Epithelial cell of esophagus (primary cell): ENCODE data around the gene ATP6V0B.

Source experiments
- DNase-seq: peaks from one replicate; pipeline ENCODE4 v3.0.0; 2010; ENCODE audit warnings: low read depth
- H3K4me3 ChIP-seq: 2 replicates; pipeline ENCODE4 v1.5.1; 2011; ENCODE audit warnings: mild to moderate bottlenecking, low read length, control low read depth
- TF ChIP-seq, protein P1 (sequence below): IDR thresholded peaks from 2 replicates; pipeline ENCODE4 v1.5.1; 2011; ENCODE audit warnings: low read depth, mild to moderate bottlenecking, low read length, control low read depth, inconsistent platforms; ENCODE audit not compliant: insufficient read depth; ENCODE audit errors: missing control alignments

Gene ATP6V0B

DNA sequence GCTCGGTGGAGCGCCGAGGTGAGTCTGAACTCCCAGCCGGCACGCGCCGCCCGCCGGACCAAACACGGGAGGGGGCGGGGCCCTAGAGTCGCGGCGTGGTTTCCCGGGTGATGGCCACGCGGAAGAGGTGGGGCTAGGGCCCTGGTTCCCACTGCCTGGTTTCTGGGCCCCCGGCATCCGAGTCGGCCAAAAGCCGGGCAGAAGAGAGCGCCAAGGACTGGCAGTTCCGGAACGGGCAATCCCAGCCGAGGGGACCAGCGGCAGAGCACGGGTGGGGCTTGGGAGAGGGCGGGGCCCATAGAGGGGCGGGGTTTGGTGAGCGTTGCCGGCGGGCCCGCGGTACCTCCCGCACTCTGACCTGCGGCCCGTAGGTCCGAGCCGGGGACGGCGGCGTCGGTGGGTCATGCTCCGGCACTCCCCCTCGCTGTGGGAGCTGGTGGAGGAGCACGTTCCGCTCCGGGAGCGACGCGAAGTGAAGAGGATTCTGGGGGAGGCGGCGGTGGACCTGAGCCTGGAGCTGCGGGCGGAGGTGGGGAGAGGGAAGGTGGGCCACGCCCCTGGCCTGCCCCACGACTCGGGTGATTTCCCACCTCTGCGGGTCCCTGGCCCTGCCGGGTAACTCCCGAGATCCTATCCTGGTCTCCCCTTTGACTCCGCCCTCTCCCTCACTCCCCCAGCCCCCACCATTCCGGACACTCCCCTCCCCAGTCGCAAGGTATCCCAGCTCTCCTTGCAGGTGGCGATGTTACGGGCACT, 16.9 kb downstream of the ATP6V0B start, which contains the start of gene CCDC24:
TSS of gene CCDC24 (plus strand) at position 124 of the 756 bp plus-strand sequence. CDS start at position 404, 280 bp downstream.
- peak; percentile 81 for DNase-seq
- peak within 1 kb of the TSS; percentile 62 for H3K4me3 ChIP-seq
- TF ChIP-seq, protein P1, sequence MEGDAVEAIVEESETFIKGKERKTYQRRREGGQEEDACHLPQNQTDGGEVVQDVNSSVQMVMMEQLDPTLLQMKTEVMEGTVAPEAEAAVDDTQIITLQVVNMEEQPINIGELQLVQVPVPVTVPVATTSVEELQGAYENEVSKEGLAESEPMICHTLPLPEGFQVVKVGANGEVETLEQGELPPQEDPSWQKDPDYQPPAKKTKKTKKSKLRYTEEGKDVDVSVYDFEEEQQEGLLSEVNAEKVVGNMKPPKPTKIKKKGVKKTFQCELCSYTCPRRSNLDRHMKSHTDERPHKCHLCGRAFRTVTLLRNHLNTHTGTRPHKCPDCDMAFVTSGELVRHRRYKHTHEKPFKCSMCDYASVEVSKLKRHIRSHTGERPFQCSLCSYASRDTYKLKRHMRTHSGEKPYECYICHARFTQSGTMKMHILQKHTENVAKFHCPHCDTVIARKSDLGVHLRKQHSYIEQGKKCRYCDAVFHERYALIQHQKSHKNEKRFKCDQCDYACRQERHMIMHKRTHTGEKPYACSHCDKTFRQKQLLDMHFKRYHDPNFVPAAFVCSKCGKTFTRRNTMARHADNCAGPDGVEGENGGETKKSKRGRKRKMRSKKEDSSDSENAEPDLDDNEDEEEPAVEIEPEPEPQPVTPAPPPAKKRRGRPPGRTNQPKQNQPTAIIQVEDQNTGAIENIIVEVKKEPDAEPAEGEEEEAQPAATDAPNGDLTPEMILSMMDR = no peak

DNA sequence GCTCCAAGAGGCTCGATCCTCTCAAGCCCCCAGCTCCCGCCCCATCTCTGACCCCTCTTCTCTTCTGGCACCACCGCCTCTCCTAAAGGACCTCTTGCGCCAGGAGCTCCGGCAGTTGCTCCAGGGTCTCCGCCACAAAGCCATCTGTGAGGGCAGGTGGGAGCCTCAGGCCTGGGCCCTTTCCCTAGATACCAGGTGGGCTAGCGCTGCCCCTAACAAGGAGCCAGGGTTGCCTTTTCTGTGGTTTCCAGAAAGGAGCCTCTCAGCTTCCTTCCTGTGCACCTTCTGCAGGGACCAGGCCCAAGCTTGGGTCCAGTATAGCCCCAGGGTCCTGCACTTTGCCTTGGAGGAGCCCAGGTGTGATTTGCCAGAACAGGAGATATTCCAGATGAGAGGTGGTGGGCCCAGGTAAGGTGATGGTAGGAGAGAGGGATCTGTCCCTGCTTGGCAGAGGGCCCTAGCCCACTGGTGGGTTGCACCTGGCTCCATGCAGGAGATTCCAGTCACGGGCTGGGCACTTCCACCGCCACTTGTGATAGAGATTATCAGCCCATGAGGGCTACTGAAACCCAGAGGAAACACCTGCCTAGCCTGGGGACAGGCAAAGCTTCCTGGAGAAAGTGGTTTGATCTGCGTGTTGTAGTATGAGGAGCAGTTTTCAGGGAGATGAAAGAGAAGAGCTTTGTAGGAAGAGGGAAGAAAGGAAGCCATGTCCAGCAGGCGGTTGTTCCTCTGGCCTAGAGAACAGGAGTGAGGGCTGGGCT, 17.7 kb downstream of the ATP6V0B start:
- TF ChIP-seq, protein P1 = no peak
- peak overlapping the region; percentile 62 for H3K4me3 ChIP-seq
- no peak for DNase-seq

DNA sequence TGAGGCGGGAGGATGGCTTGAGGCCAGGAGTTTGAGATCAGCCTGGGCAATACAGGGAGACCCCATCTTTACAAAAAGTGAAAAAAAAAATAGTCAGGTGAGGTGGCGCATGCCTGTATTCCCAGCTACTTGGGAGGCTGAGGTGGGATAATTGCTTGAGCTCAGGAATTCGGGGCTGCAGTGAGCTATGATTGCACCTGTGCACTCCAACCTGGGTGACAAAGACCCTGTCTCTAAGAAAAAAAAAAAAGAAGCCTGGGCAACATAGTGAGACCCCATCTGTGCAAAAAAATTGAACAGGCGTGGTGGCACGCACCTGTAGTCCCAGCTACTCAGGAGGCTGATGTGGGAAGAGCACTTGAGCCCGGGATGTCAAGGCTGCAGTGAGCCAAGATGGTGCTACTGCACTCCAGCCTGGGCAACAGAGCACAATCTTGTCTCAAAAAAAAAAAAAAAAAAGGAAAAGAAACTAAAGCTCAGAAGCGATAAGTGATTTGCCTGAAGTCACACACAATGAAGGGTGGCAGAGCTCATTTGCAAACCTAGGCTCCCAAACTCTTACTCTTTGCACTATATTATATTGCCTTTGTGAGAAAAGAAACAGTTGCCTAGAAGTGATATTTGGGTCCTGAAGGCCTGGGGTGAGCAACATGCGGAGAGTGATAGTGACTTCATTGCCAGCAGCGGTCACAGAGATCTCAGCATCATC, 18.6 kb downstream of the ATP6V0B start:
- TF ChIP-seq, protein P1 = no peak
- H3K4me3 ChIP-seq = no peak overlapping the region
- DNase-seq = no peak

DNA sequence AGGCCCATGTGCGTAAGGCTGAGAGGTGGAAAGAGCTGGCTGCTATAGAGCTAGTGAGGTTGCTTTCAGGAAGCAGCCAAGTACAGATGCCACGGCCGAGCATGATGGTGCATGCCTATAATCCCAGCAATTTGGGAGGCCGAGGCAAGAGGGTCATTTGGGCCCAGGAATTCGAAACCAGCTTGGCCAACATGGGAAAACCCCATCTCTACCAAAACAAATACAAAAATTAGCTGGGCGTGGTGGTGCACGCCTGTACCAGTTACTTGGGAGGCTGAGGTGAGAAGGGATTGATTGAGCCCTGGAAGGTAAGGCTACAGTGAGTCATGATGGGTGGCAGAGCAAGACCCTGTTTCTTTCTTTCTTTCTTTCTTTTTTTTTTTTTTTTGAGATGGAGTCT, 19.3 kb downstream of the ATP6V0B start:
- peak; percentile 85 for DNase-seq
- H3K4me3 ChIP-seq = no peak overlapping the region
- TF ChIP-seq, protein P1 = no peak

DNA sequence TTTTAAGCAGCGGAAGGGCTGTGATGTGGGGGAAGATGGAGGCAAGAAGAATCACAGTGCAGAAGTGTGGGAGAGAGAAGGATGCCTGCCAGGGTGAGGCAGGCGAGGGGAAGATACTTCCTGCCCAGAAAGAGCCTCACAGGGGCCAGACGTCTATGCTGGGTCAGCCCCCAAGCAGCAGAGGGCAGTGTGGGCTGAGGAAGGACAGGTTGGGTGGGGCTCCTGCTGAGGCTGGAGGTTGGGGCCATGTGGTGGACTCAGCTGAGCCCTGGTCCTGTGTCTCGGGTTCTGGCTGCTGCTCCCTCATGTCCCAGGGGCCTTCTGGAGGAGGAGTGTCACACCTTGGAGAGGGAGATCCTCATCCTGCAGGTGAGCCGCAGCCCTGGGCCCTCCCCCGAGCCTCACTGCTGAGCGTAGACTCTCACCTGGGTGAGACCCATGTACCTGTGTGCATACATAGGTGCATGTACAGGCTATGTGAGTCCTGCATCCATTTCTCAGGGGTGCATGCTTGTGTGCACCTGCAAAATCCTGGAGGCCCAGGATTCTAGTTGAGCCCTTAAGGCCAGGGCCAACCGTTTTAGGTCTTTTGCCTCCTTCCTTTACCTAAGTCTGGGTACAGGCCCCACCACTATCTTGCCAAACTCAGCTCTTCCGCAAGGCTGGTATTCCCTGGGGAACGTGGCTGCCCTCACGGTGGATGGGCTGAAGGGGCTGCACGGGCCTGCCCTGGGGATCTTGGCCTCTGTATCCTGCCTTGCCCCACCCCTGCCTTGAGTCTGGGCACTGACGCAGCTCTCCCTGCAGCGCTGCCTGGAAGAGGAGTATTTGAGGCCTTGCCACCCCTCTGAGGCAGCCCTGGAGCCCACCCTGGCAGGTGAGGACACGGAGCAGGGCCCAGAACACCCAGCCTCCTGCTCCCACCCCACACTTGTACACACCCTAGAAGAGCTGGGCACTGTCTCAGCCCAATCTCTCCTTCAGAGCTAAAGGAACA, 20.3 kb downstream of the ATP6V0B start:
- no peak for DNase-seq
- TF ChIP-seq, protein P1 = peak; percentile 19
- no peak overlapping the region for H3K4me3 ChIP-seq
